IMR-90 (cell line): ENCODE results near the gene GSE1. TPM values are rescaled to one million over a fixed set of nuclear protein-coding genes. Genes with fewer than 3 reads are reported as not detected.

Experiments used
- ATAC-seq: fragments of 200-7000 bp; cut with Tn5 transposase; 2 replicates; pipeline ENCODE4 v1.9.1; 2020; ENCODE audit warnings: low read depth, mild to moderate bottlenecking, moderate library complexity
- BruUV-seq: library from RNA; stranded (reverse); fragments of 400-500 nt; replicated peaks from 2 replicates; lab custom pipeline; 2021; lab: Mats Ljungman, UMichigan
- CTCF ChIA-PET: fragments of 300-600 bp; formaldehyde crosslinking; extraction: SDS; loops from one replicate; lab custom pipeline; 2021; ENCODE audit warnings: antibody characterized with exemption; lab: Yijun Ruan, JAX
- POLR2A ChIA-PET: fragments of 300-600 bp; sonication (Branson Sonifier 250); formaldehyde crosslinking; loops from one replicate; lab custom pipeline; 2022; ENCODE audit warnings: antibody characterized with exemption; ENCODE audit not compliant: unreplicated experiment; lab: Charles Lee
- DNase-seq: peaks from one replicate; pipeline ENCODE4 v3.0.0; 2013
- H2AFZ ChIP-seq: replicated peaks from 2 replicates; pipeline ENCODE3; 2013; ENCODE audit warnings: low read length, mild to moderate bottlenecking; ENCODE audit not compliant: poor library complexity
- H2AK5ac ChIP-seq: 2 replicates; pipeline ENCODE4 v1.6.1; 2013; ENCODE audit warnings: low read depth, low read length, inconsistent platforms
- H2AK9ac ChIP-seq: replicated peaks from 2 replicates; pipeline ENCODE3; 2013; ENCODE audit warnings: mild to moderate bottlenecking, low read depth, low read length, moderate library complexity; ENCODE audit not compliant: poor library complexity
- H2BK120ac ChIP-seq: 2 replicates; pipeline ENCODE4 v1.6.1; 2013; ENCODE audit warnings: low read depth, low read length, inconsistent platforms
- H2BK15ac ChIP-seq: 3 replicates; pipeline ENCODE4 v1.6.1; 2013; ENCODE audit warnings: low read depth, low read length, inconsistent platforms
- H2BK20ac ChIP-seq: 2 replicates; pipeline ENCODE4 v1.6.1; 2013; ENCODE audit warnings: low read depth, mild to moderate bottlenecking, inconsistent platforms, low read length, moderate library complexity
- H2BK5ac ChIP-seq: 2 replicates; pipeline ENCODE4 v1.6.1; 2013; ENCODE audit warnings: mild to moderate bottlenecking, low read depth, low read length, inconsistent platforms; ENCODE audit not compliant: poor library complexity, severe bottlenecking
- H3K14ac ChIP-seq: replicated peaks from 2 replicates; pipeline ENCODE4 v1.6.1; 2013; ENCODE audit warnings: low read depth, low read length, inconsistent platforms
- H3K18ac ChIP-seq: 2 replicates; pipeline ENCODE4 v1.6.1; 2013; ENCODE audit warnings: low read depth, low read length, control low read depth
- H3K23ac ChIP-seq: 2 replicates; pipeline ENCODE4 v1.6.1; 2013; ENCODE audit warnings: low read depth, low read length, inconsistent platforms
- H3K27ac ChIP-seq: 2 replicates; pipeline ENCODE4 v1.5.1; 2013; ENCODE audit warnings: mild to moderate bottlenecking, control low read depth, low read length; ENCODE audit not compliant: insufficient read depth
- H3K27me3 ChIP-seq: 2 replicates; pipeline ENCODE4 v1.6.1; 2013; ENCODE audit warnings: low read length; ENCODE audit not compliant: control insufficient read depth, insufficient read depth
- H3K36me3 ChIP-seq: 2 replicates; pipeline ENCODE4 v1.6.1; 2013; ENCODE audit warnings: low read length, mixed read lengths; ENCODE audit not compliant: control insufficient read depth, insufficient read depth
- H3K4ac ChIP-seq: 2 replicates; pipeline ENCODE4 v1.6.1; 2013; ENCODE audit warnings: low read depth, low read length, inconsistent platforms
- H3K4me1 ChIP-seq: 2 replicates; pipeline ENCODE4 v1.6.1; 2013; ENCODE audit warnings: low read length, mixed read lengths; ENCODE audit not compliant: control insufficient read depth, insufficient read depth
- H3K4me2 ChIP-seq: 2 replicates; pipeline ENCODE4 v1.6.1; 2013; ENCODE audit warnings: low read depth, mild to moderate bottlenecking, control low read depth, low read length, moderate library complexity
- H3K4me3 ChIP-seq: 2 replicates; pipeline ENCODE4 v1.5.1; 2013; ENCODE audit warnings: low read depth, mild to moderate bottlenecking, control low read depth, low read length, moderate library complexity; ENCODE audit not compliant: insufficient read depth
- H3K56ac ChIP-seq: 2 replicates; pipeline ENCODE4 v1.6.1; 2013; ENCODE audit warnings: low read length, inconsistent platforms; ENCODE audit not compliant: insufficient read depth; ENCODE audit errors: extremely low read depth
- H3K79me1 ChIP-seq, 2 experiments: 2 replicates each; pipeline ENCODE4 v1.6.1; 2013; ENCODE audit warnings: low read length in 2 of 2, inconsistent platforms in 1 of 2, low read depth in 1 of 2
- H3K9ac ChIP-seq: 2 replicates; pipeline ENCODE4 v1.6.1; 2013; ENCODE audit warnings: low read depth, low read length, control low read depth
- H3K9me1 ChIP-seq: 2 replicates; pipeline ENCODE4 v1.6.1; 2013; ENCODE audit warnings: low read length, inconsistent platforms; ENCODE audit not compliant: insufficient read depth
- H3K9me3 ChIP-seq: 2 replicates; pipeline ENCODE4 v1.6.1; 2013; ENCODE audit warnings: low read length; ENCODE audit not compliant: control insufficient read depth, insufficient read depth
- H4K20me1 ChIP-seq: 2 replicates; pipeline ENCODE4 v1.6.1; 2013; ENCODE audit warnings: low read length, inconsistent platforms; ENCODE audit not compliant: insufficient read depth
- H4K5ac ChIP-seq: 2 replicates; pipeline ENCODE4 v1.6.1; 2013; ENCODE audit warnings: mild to moderate bottlenecking, low read depth, low read length, control low read depth
- H4K8ac ChIP-seq, 2 experiments: 2 replicates each; pipeline ENCODE4 v1.6.1; 2013; ENCODE audit warnings: low read depth in 2 of 2, low read length in 2 of 2, control low read depth in 1 of 2, inconsistent platforms in 1 of 2
- H4K91ac ChIP-seq: 2 replicates; pipeline ENCODE4 v1.6.1; 2013; ENCODE audit warnings: low read depth, low read length, inconsistent platforms; ENCODE audit not compliant: insufficient read depth
- BHLHE40 ChIP-seq: fragments of 150-350 bp; IDR thresholded peaks from 2 replicates; pipeline ENCODE4 v1.6.1; 2016; ENCODE audit warnings: mild to moderate bottlenecking, low read depth, low read length
- CEBPB ChIP-seq: IDR thresholded peaks from 2 replicates; pipeline ENCODE4 v1.6.1; 2012; ENCODE audit warnings: low read depth, low read length, improper control_type of control experiment
- ELK1 ChIP-seq: fragments of 150-350 bp; IDR thresholded peaks from 2 replicates; pipeline ENCODE4 v1.6.1; 2016; ENCODE audit warnings: low read depth, mild to moderate bottlenecking, low read length, moderate library complexity, borderline replicate concordance
- FOS ChIP-seq: fragments of 150-350 bp; IDR thresholded peaks from 2 replicates; pipeline ENCODE4 v1.6.1; 2016; ENCODE audit warnings: low read depth, low read length
- RFX5 ChIP-seq: IDR thresholded peaks from 2 replicates; pipeline ENCODE4 v1.8.0; 2012; ENCODE audit warnings: low read depth, mild to moderate bottlenecking, low read length, moderate library complexity
- SMC3 ChIP-seq: fragments of 150-350 bp; IDR thresholded peaks from 2 replicates; pipeline ENCODE4 v1.6.1; 2016; ENCODE audit warnings: low read depth, mild to moderate bottlenecking, antibody characterized with exemption, low read length, moderate library complexity
- USF2 ChIP-seq: fragments of 150-350 bp; IDR thresholded peaks from 2 replicates; pipeline ENCODE4 v1.6.1; 2017; ENCODE audit warnings: mild to moderate bottlenecking, antibody characterized with exemption, low read length, low read depth
- WGBS, 2 experiments: methylation state at CpG; one replicate each; pipeline versions ENCODE4 v1.1.5 to v1.1.7; 2013; ENCODE audit warnings: missing lambda C conversion rate in 2 of 2; ENCODE audit not compliant: insufficient read length in 1 of 2; ENCODE audit errors: extremely low coverage in 2 of 2; 5-methylcytosine and 5-hydroxymethylcytosine counted together
- dilution Hi-C: fragments of 300-500 bp; cut with HindIII; formaldehyde crosslinking; loops from one replicate; pipeline ENCODE4 v1.14.3; 2018; ENCODE audit warnings: low sequenced_read_pairs; ENCODE audit not compliant: unreplicated experiment
- in situ Hi-C: fragments of 300-500 bp; cut with MboI; formaldehyde crosslinking; loops from 3 replicates; pipeline ENCODE4 v1.14.3; 2019; ENCODE audit warnings: low sequenced_read_pairs, inconsistent platforms, mixed read lengths
- intact Hi-C: fragments of 100-400 bp; cut with micrococcal nuclease; formaldehyde crosslinking; loops from 2 replicates; pipeline ENCODE4 v1.10.0; 2022
- polyA plus RNA-seq, 3 experiments: library from polyadenylated mRNA; depleted of rRNA; stranded (reverse); fragments of >200 nt; gene quantifications; 2 replicates each; pipeline ENCODE4 v1.2.3, GENCODE V29; 2012; ENCODE audit warnings: low replicate concordance in 1 of 3
- total RNA-seq: library from RNA; depleted of rRNA; stranded (reverse); fragments of >200 nt; gene quantifications from 2 replicates; pipeline ENCODE4 v1.2.3, GENCODE V29; 2012

The GSE1 gene
- total and polyA plus RNA-seq, 2 of the 4 experiments (the other 2 are of a cell fraction), result 14.9 to 25.5 TPM

GRCh38 chr16:85662482-85662812, 49.3 kb downstream of the GSE1 start:
- no peak overlapping the region for H4K91ac ChIP-seq
- no peak overlapping the region for H3K4ac ChIP-seq
- no peak overlapping the region for H2BK5ac ChIP-seq
- no peak overlapping the region for H3K4me2 ChIP-seq
- no peak overlapping the region for H3K14ac ChIP-seq
- no peak overlapping the region for H3K23ac ChIP-seq
- peaks cover 0 to 12% of the 10 kb centered on the region in 2 experiments; a peak in 1 of 4 replicates for H3K79me1 ChIP-seq
- H3K36me3 ChIP-seq, result peaks cover 80% of the 10 kb centered on the region
- H2BK120ac ChIP-seq, result no peak overlapping the region
- H3K27me3 ChIP-seq, result no peaks in the 10 kb centered on the region
- dilution Hi-C loops (no loop called here), intact Hi-C loops (no loop called here), in situ Hi-C loops (no loop called here)
- no peak overlapping the region for H2BK20ac ChIP-seq
- TF ChIP-seq ELK1, result no peak
- TF ChIP-seq FOS, result no peak
- no peak for TF ChIP-seq CEBPB
- TF ChIP-seq BHLHE40, result no peak
- TF ChIP-seq SMC3, result no peak
- no peak for TF ChIP-seq USF2
- no peak for TF ChIP-seq RFX5
- no TSS peak for BruUV-seq
- H3K9me1 ChIP-seq, result peaks cover 3% of the 10 kb centered on the region; the same call in 1 of the 2 replicates
- DNase-seq (no peak), ATAC-seq (no peak)
- H3K56ac ChIP-seq, result no peak overlapping the region
- peaks cover 9% of the 10 kb centered on the region; the same call in 1 of the 2 replicates for H4K20me1 ChIP-seq
- H2BK15ac ChIP-seq, result no peak overlapping the region
- peak overlapping the region; percentile 19 for H2AK9ac ChIP-seq
- H2AFZ ChIP-seq, result no peak overlapping the region
- no peak overlapping the region for H4K5ac ChIP-seq
- no peak overlapping the region for H3K4me3 ChIP-seq
- H3K18ac ChIP-seq, result no peak overlapping the region
- no peaks in the 10 kb centered on the region for H3K4me1 ChIP-seq
- H4K8ac ChIP-seq, result no peak overlapping the region
- ChIA-PET CTCF (no interaction called here), POLR2A (no interaction called here)
- no peak overlapping the region for H3K9ac ChIP-seq
- no peaks in the 10 kb centered on the region for H3K9me3 ChIP-seq
- H2AK5ac ChIP-seq, result no peak overlapping the region
- WGBS, 2 experiments, result no CpG with 5 or more reads among the region's 3 CpGs
- H3K27ac ChIP-seq, result no peak overlapping the region
